GM19463 (cell line): ENCODE results near the gene PDIK1L.
A peak's percentile ranks its signal among the peaks of the same experiment; 100 is the strongest.

Experiments
- ATAC-seq: cut with Tn5 transposase; IDR thresholded peaks from one replicate; pipeline ENCODE4 v1.9.1; 2021; ENCODE audit warnings: mild to moderate bottlenecking, moderate library complexity; ENCODE audit not compliant: unreplicated experiment

Gene PDIK1L

GRCh38 chr1:26169198-26169554 lies 57.6 kb downstream of the PDIK1L start:
- ATAC-seq: no peak

GRCh38 chr1:26169669-26170471 lies 58.2 kb downstream of the PDIK1L start, which contains the start of gene ZNF593:
Gene ZNF593, plus strand, starts transcription at chr1:26169908. Its CDS starts 76 bp downstream, at chr1:26169984.
- ATAC-seq: peak; percentile 96

DNA sequence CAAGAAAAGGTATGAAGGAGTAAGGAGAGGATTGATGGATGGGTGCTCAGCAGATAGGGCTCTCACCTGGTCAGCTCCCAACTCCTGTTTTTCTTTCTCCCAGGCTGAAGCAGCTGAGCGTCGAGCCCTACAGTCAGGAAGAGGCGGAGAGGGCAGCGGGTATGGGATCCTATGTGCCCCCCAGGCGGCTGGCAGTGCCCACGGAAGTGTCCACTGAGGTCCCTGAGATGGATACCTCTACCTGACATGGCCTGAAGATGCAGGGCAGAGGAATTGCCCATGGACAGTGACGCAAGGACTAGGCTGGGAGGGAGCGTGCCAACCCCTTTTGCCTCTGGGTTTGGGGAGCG lies 58.8 kb downstream of the PDIK1L start:
- ATAC-seq: no peak

GRCh38 chr1:26171084-26172072 lies 59.8 kb downstream of the PDIK1L start, which contains the start of gene ZNF593OS:
Gene ZNF593OS, minus strand, starts transcription at chr1:26171832. Its CDS starts 171 bp downstream, at chr1:26171661.
- no peak for ATAC-seq
